T-helper 1 cell treated with Interleukin-12 subunit alpha and Interleukin-12 subunit beta and Interleukin-4 antibody, amounts not matched to agents 30 ng/mL and 1 ng/mL, for 36 hours (primary cell): Measurements from ENCODE around the gene CUL1. TPM values are rescaled to one million over a fixed set of nuclear protein-coding genes. Genes with fewer than 3 reads are reported as not detected.

Source experiments
- intact Hi-C: fragments of 100-400 bp; cut with micrococcal nuclease; formaldehyde crosslinking; loops from one replicate; pipeline ENCODE4 v1.15.1; 2024
- total RNA-seq: library from RNA; stranded (reverse); gene quantifications from 2 replicates; pipeline ENCODE4 v1.2.3, GENCODE V29; 2022

CUL1 gene
- total RNA-seq, 1 donor from 2014 or later: 56.3 TPM

- intact Hi-C loops: no loop called here
Measured at GRCh38 chr7:148847815-148848734, 149.4 kb downstream of the CUL1 start.

- intact Hi-C loops: loop anchor here (1.0 kb wide), 1 partner anchor 96 kb away; no protein-coding TSS in a partner anchor
Measured at GRCh38 chr7:148849393-148850098, 150.8 kb downstream of the CUL1 start.

GRCh38 chr7:148850564-148850963, 151.9 kb downstream of the CUL1 start:
- intact Hi-C loops: no loop called here

Other genes with a start within 250 kb of the CUL1 start
- not detected in 2 replicates for gene C7orf33, start 108.1 kb upstream of the CUL1 start, total RNA-seq
- 69.1 and 73.6 TPM in 2 replicates for gene EZH2, start 185.4 kb downstream of the CUL1 start, total RNA-seq